HG02763 (cell line): ENCODE measurements around the gene NDNF.

Source experiments
- ATAC-seq: cut with Tn5 transposase; IDR thresholded peaks from one replicate; pipeline ENCODE4 v1.9.1; 2021; ENCODE audit warnings: mild to moderate bottlenecking, moderate library complexity; ENCODE audit not compliant: unreplicated experiment

Gene NDNF

GRCh38 chr4:121018543-121018942 lies 53.8 kb downstream of the NDNF start:
- no peak for ATAC-seq

GRCh38 chr4:121016611-121017010 lies 55.7 kb downstream of the NDNF start:
- no peak for ATAC-seq

- ATAC-seq: no peak
These were observed 56.9 kb downstream of the NDNF start for GRCh38 chr4:121015421-121015820.

- ATAC-seq: no peak
These were observed 57.8 kb downstream of the NDNF start for GRCh38 chr4:121014544-121014943.

GRCh38 chr4:121011780-121012340 lies 60.5 kb downstream of the NDNF start:
- ATAC-seq: no peak

- ATAC-seq: no peak
These were observed 61.2 kb downstream of the NDNF start for GRCh38 chr4:121011138-121011537.

- ATAC-seq: no peak
These were observed 62.5 kb downstream of the NDNF start for GRCh38 chr4:121009578-121010478.

- no peak for ATAC-seq
These were observed 64.7 kb downstream of the NDNF start for GRCh38 chr4:121007660-121008059.

GRCh38 chr4:121003863-121004262 lies 68.5 kb downstream of the NDNF start:
- ATAC-seq: no peak

- ATAC-seq: no peak
These were observed 76.9 kb downstream of the NDNF start for GRCh38 chr4:120995266-120996010.

GRCh38 chr4:120994521-120994920 lies 77.8 kb downstream of the NDNF start:
- ATAC-seq: no peak

- ATAC-seq: no peak
These were observed 80.5 kb downstream of the NDNF start for GRCh38 chr4:120991885-120992284.

- no peak for ATAC-seq
These were observed 82.1 kb downstream of the NDNF start for GRCh38 chr4:120990246-120990645.
